Measurements from ENCODE around the gene STAU1. TPM values are rescaled to one million over a fixed set of nuclear protein-coding genes. Genes with fewer than 3 reads are reported as not detected.

Gene STAU1
- total and polyA plus RNA-seq, 2 of the 13 experiments (the other 11 are each of a cell fraction or from before 2014, with no cell fraction given): 119 to 133 TPM

DNA sequence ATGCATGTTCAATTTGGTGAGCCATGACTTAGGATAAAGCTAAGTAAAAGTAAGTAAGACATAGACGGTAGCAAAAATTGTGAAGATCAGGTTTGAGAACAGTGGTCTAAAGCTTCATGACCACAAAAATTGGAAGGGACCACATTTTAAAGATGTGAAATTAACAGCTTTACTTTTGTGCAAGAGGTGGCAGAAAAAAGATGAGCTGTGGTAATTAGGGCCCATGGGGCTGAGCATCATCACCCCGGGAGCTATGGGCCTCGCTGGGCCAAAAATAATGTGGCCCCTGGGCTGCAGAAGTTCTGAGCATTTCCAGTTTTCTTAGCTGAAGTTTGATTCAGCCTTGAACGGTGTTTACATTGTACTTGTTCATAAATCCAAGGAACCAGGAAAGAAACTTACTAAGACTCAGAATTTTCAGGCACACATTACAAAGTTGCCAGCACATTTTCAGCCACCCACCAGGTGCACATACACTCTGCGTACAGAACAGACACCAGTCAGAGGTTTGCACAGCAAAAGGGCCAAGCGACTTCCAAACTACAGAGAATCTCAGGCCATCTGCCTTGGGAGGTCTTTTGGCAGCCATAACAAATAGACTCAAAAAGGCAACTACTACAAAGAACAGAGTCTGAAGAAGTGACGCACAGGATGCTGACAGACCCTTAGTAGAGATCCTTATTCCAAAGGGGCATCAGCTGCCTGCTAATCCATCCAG, 84.3 kb downstream of the STAU1 start (continued):
- no peak for TF ChIP-seq TBX2 (CRISPR knock-in tag; IDR thresholded peaks at IDR 0.05; ENCODE audit: borderline replicate concordance)
- TF ChIP-seq SAP130 (CRISPR knock-in tag; IDR thresholded peaks at IDR 0.05; ENCODE audit: low read depth): no peak
- TF ChIP-seq ZNF383 (CRISPR knock-in tag; IDR thresholded peaks at IDR 0.05; ENCODE audit: borderline replicate concordance): no peak
- no peak for TF ChIP-seq MLLT10 (CRISPR knock-in tag; IDR thresholded peaks at IDR 0.05)
- TF ChIP-seq ZNF720 (CRISPR knock-in tag; IDR thresholded peaks at IDR 0.05): no peak
- TF ChIP-seq SKI (IDR thresholded peaks at IDR 0.05; ENCODE audit: partially characterized antibody): no peak
- no peak for TF ChIP-seq ZNF749 (CRISPR knock-in tag; IDR thresholded peaks at IDR 0.05; ENCODE audit: borderline replicate concordance)
- TF ChIP-seq ZNF709 (CRISPR knock-in tag; IDR thresholded peaks at IDR 0.05): no peak
- no peak for TF ChIP-seq WIZ (CRISPR knock-in tag; IDR thresholded peaks at IDR 0.05)
- TF ChIP-seq ELF1 (CRISPR knock-in tag; IDR thresholded peaks at IDR 0.05): no peak
- TF ChIP-seq ZBTB20 (CRISPR knock-in tag; IDR thresholded peaks at IDR 0.05; ENCODE audit: borderline replicate concordance, low read depth): 0 out of 2 replicates have a peak, but pooled peaks have one; percentile 13
- TF ChIP-seq ZNF124 (CRISPR knock-in tag; IDR thresholded peaks at IDR 0.05): no peak
- TF ChIP-seq PRMT3 (CRISPR knock-in tag; IDR thresholded peaks at IDR 0.05; ENCODE audit: borderline replicate concordance, low read depth): no peak
- no peak for TF ChIP-seq GMEB2 (CRISPR knock-in tag; IDR thresholded peaks at IDR 0.05; ENCODE audit: low read depth)
- TF ChIP-seq, protein P1, sequence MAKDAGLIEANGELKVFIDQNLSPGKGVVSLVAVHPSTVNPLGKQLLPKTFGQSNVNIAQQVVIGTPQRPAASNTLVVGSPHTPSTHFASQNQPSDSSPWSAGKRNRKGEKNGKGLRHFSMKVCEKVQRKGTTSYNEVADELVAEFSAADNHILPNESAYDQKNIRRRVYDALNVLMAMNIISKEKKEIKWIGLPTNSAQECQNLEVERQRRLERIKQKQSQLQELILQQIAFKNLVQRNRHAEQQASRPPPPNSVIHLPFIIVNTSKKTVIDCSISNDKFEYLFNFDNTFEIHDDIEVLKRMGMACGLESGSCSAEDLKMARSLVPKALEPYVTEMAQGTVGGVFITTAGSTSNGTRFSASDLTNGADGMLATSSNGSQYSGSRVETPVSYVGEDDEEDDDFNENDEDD (CRISPR knock-in tag; IDR thresholded peaks at IDR 0.05; ENCODE audit: borderline replicate concordance): no peak
- TF ChIP-seq ZNF784 (CRISPR knock-in tag; IDR thresholded peaks at IDR 0.05; ENCODE audit: borderline replicate concordance): no peak
- no peak for TF ChIP-seq ZNF549 (CRISPR knock-in tag; IDR thresholded peaks at IDR 0.05)
- TF ChIP-seq ZNF17 (CRISPR knock-in tag; IDR thresholded peaks at IDR 0.05): 0 out of 2 replicates have a peak, but pooled peaks have one; percentile 38
- no peak for TF ChIP-seq GMEB1 (CRISPR knock-in tag; IDR thresholded peaks at IDR 0.05; ENCODE audit: borderline replicate concordance)
- TF ChIP-seq EED (CRISPR knock-in tag; IDR thresholded peaks at IDR 0.05): no peak
- no peak for TF ChIP-seq CBX2 (IDR thresholded peaks at IDR 0.05; ENCODE audit: low read depth, low read length)
- no peak for TF ChIP-seq CBX2 (CRISPR knock-in tag; IDR thresholded peaks at IDR 0.05; ENCODE audit: low read depth)
- no peak for TF ChIP-seq CBFB (CRISPR knock-in tag; IDR thresholded peaks at IDR 0.05)
- TF ChIP-seq SAFB2 (CRISPR knock-in tag; IDR thresholded peaks at IDR 0.05; ENCODE audit: borderline replicate concordance, low read depth): no peak
- no peak for TF ChIP-seq ZNF382 (CRISPR knock-in tag; IDR thresholded peaks at IDR 0.05; ENCODE audit: borderline replicate concordance)
- no peak for TF ChIP-seq HCFC1 (IDR thresholded peaks at IDR 0.05; ENCODE audit: low read depth, low read length)
